GM20431 (cell line): ENCODE measurements around the gene KCNJ16.
"Not testable (repeated sequence)": the region's sequence is repeated elsewhere in the genome, so short reads cannot be mapped to it uniquely, and the experiment has no call there.

Source experiments
- in situ Hi-C: fragments of 300-500 bp; cut with MseI, MboI; formaldehyde crosslinking; loops from one replicate; pipeline ENCODE4 v1.15.0; 2020; ENCODE audit warnings: low sequenced_read_pairs; ENCODE audit not compliant: unreplicated experiment

KCNJ16 gene

GRCh38 chr17:70074956-70075355 lies at the start of gene KCNJ16:
Gene KCNJ16 (plus strand): TSS chr17:70075225. CDS start chr17:70132088, 56,863 bp downstream.
- in situ Hi-C loops, result no loop called here

- in situ Hi-C loops, result no loop called here
Measured at GRCh38 chr17:70028397-70028796, 46.6 kb upstream of the KCNJ16 start.

GRCh38 chr17:70028978-70029767 lies 45.9 kb upstream of the KCNJ16 start:
- in situ Hi-C loops, result no loop called here

GRCh38 chr17:70030371-70030770 lies 44.7 kb upstream of the KCNJ16 start:
- in situ Hi-C loops, result no loop called here

GRCh38 chr17:70031341-70031740 lies 43.7 kb upstream of the KCNJ16 start:
- in situ Hi-C loops, result no loop called here

GRCh38 chr17:70033165-70033564 lies 41.9 kb upstream of the KCNJ16 start:
- in situ Hi-C loops, result no loop called here

GRCh38 chr17:70034158-70034557 lies 40.9 kb upstream of the KCNJ16 start:
- in situ Hi-C loops, result no loop called here

GRCh38 chr17:70037498-70037897 lies 37.5 kb upstream of the KCNJ16 start:
- in situ Hi-C loops, result no loop called here

GRCh38 chr17:70040336-70040735 lies 34.7 kb upstream of the KCNJ16 start:
- in situ Hi-C loops, result no loop called here

- in situ Hi-C loops, result no loop called here
Measured at GRCh38 chr17:70041061-70041460, 34.0 kb upstream of the KCNJ16 start.

- in situ Hi-C loops, result no loop called here
Measured at GRCh38 chr17:70041540-70041939, 33.5 kb upstream of the KCNJ16 start.

- in situ Hi-C loops, result not testable (repeated sequence)
Measured at GRCh38 chr17:70045780-70046179, 29.2 kb upstream of the KCNJ16 start.

GRCh38 chr17:70047619-70048419 lies 27.2 kb upstream of the KCNJ16 start:
- in situ Hi-C loops, result no loop called here

- in situ Hi-C loops, result no loop called here
Measured at GRCh38 chr17:70049801-70050591, 25.0 kb upstream of the KCNJ16 start.

- in situ Hi-C loops, result no loop called here
Measured at GRCh38 chr17:70050931-70051330, 24.1 kb upstream of the KCNJ16 start.

- in situ Hi-C loops, result no loop called here
Measured at GRCh38 chr17:70053241-70054234, 21.5 kb upstream of the KCNJ16 start.

GRCh38 chr17:70055000-70055399 lies 20.0 kb upstream of the KCNJ16 start:
- in situ Hi-C loops, result no loop called here

GRCh38 chr17:70059071-70059470 lies 16.0 kb upstream of the KCNJ16 start:
- in situ Hi-C loops, result no loop called here

- in situ Hi-C loops, result no loop called here
Measured at GRCh38 chr17:70059649-70060048, 15.4 kb upstream of the KCNJ16 start.
